AG09319 (cell line): ENCODE measurements around the gene ELOVL2.
"Not testable (repeated sequence)": the region's sequence is repeated elsewhere in the genome, so short reads cannot be mapped to it uniquely, and the experiment has no call there.

ENCODE experiments used
- DNase-seq: peaks from one replicate; pipeline ENCODE4 v3.0.0-alpha.2; 2010; ENCODE audit warnings: low read depth; ENCODE audit errors: extremely low read depth
- TF ChIP-seq, protein P1 (sequence below): IDR thresholded peaks from 2 replicates; pipeline ENCODE4 v1.5.1; 2011; ENCODE audit warnings: low read depth, mild to moderate bottlenecking, inconsistent platforms, low read length, moderate library complexity

The ELOVL2 gene

DNA sequence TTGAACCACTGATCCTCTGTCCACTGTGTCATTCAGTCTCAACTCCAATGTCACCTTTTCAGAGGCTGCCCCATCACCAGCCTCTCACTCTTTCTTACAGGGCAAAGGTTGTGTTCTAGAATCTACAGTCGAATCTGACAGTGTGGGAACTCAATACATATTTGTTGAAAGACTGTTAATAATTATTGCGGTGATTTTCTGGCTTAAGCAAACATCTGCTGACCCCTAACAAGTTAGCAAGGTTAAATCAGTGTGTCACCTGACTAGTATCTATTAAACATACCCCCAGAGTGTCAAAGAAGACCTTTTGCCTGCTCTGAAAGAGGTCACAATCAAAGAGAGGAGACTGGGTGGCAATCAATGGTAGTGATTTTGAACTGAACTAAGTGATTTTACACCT is 41.9 kb downstream of the ELOVL2 start:
- TF ChIP-seq, protein P1, sequence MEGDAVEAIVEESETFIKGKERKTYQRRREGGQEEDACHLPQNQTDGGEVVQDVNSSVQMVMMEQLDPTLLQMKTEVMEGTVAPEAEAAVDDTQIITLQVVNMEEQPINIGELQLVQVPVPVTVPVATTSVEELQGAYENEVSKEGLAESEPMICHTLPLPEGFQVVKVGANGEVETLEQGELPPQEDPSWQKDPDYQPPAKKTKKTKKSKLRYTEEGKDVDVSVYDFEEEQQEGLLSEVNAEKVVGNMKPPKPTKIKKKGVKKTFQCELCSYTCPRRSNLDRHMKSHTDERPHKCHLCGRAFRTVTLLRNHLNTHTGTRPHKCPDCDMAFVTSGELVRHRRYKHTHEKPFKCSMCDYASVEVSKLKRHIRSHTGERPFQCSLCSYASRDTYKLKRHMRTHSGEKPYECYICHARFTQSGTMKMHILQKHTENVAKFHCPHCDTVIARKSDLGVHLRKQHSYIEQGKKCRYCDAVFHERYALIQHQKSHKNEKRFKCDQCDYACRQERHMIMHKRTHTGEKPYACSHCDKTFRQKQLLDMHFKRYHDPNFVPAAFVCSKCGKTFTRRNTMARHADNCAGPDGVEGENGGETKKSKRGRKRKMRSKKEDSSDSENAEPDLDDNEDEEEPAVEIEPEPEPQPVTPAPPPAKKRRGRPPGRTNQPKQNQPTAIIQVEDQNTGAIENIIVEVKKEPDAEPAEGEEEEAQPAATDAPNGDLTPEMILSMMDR, result no peak
- DNase-seq, result no peak

- TF ChIP-seq, protein P1, result no peak
- DNase-seq, result peak; percentile 7
Measured at GRCh38 chr6:10999994-11000393, 44.1 kb downstream of the ELOVL2 start.

DNA sequence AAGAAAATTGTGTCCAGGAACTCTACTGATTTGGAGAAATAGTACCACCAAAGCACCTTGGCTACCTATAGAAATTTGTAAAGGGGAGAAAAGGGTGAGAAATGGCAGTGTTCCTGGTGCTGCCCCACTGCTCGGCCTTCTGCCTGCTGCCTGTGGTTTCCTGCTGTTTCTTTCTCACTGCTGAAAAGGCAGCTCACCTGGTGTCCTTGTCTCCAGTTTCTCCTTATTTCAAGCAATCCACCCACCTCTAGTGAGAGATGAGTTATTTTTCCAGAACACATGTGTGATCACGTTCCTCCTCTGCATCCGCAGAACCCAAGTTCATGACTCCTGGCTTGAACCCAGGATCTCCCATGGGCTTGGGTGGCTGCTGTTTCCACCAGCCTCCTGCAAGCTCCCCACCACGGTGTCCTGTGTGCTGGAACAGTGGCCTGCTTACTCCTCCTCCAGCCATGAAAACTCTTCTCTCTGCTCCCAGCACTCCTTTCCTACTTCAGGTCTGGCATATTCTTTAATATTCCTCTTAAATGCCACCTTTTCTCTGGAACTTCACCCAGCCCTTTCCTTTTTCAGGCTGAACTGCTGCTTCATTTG is 48.9 kb downstream of the ELOVL2 start:
- TF ChIP-seq, protein P1, result no peak
- DNase-seq, result no peak

DNA sequence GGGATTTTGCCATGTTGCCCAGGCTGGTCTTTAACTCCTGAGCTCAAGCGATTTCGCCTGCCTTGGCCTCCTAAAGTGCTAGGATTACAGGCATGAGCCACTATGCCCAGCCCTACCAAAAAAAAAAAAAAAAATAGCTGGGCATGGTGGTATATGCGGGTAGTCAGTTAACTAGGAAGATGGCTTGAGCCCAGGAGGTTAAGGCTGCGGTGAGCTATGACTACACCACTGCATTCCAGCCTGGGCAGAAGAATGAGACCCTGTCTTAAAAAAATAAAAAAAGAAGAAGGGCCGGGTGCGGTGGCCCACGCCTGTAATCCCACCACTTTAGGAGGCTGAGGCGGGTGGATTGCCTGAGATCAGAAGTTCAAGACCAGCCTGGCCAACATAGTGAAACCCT is 50.2 kb downstream of the ELOVL2 start:
- TF ChIP-seq, protein P1, result no peak
- DNase-seq, result no peak

GRCh38 chr6:10991115-10991514 is 53.0 kb downstream of the ELOVL2 start:
- DNase-seq, result no peak
- TF ChIP-seq, protein P1, result no peak

- DNase-seq, result no peak
- TF ChIP-seq, protein P1, result no peak
Measured at GRCh38 chr6:10989587-10989986, 54.5 kb downstream of the ELOVL2 start.

GRCh38 chr6:10984959-10985358 is 59.1 kb downstream of the ELOVL2 start:
- DNase-seq, result not testable (repeated sequence)

- DNase-seq, result no peak
- TF ChIP-seq, protein P1, result no peak
Measured at GRCh38 chr6:10981409-10981808, 62.7 kb downstream of the ELOVL2 start.
